ENCODE measurements around the gene AASS. TPM values are rescaled to one million over a fixed set of nuclear protein-coding genes. Genes with fewer than 3 reads are reported as not detected.

AASS gene
- total RNA-seq, 1 donor from 2014 or later: 20.6 TPM

- no peak for DNase-seq (ENCODE audit: low spot score)
- intact Hi-C loops (cut with DNase I): no loop called here
These were observed 10.6 kb downstream of the AASS start for GRCh38 chr7:122133477-122133876.

DNA sequence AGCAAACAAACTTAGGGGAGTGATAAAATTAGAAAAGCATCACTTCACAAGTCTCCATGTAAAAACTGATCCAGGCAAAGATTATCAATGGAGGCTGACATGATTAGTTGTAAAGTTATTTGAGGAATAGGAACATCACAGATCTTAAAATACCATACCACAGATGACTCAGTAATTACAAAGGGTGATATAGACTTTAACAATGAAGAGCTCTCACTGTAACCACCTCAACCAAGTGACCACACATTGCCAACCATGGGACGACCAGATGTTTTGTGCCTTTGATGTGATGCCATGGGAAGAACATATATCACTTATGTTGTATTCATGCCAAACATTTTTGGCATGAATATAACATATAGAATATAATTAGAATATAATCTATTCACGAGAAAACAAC is 11.7 kb downstream of the AASS start:
- no peak for DNase-seq (ENCODE audit: low spot score)
- intact Hi-C loops (cut with DNase I): no loop called here

DNA sequence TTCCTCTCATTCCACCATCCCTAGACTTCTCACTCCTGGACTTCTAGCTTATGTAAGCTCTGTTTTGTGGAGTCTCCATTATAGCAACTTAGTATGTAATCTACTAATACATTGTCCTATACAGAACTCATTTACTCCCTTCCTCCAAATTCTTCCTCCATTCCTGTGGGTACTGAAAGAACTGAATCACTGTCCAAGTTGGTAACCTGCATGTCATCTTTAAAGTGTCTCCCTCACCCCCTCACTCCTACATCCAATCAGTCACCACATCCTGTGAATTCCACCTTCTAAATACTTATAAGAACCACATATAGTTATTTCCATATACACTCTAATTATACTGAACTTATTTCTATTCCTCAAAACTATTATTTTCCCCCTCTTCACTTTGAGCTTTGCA is 20.3 kb downstream of the AASS start:
- DNase-seq (ENCODE audit: low spot score): no peak
- intact Hi-C loops (cut with DNase I): no loop called here

- no peak for DNase-seq (ENCODE audit: low spot score)
- intact Hi-C loops (cut with DNase I): no loop called here
These were observed 25.3 kb downstream of the AASS start for GRCh38 chr7:122118757-122119156.

- DNase-seq (ENCODE audit: low spot score): no peak
- intact Hi-C loops (cut with DNase I): no loop called here
These were observed 41.0 kb downstream of the AASS start for GRCh38 chr7:122103064-122103463.

DNA sequence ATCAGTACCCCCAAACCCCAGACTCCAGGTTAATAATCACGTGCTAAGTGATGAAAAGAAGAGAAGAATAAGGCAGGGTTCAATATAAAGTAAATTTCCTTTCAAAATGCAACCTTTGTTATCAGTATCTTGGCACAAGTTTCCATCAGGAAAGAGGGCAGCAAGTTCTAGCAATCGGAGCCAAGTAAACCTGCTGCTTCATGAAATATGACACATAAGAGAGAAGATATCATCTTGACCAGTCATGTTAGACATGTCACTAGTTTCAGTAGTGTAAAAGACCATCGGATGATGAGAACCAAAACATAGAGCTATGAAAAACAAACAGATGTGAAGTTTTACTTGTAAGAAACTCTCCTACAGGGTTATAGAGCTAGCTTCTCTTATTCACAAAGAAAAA is 44.0 kb downstream of the AASS start:
- intact Hi-C loops (cut with DNase I): no loop called here
- DNase-seq (ENCODE audit: low spot score): no peak

- no peak for DNase-seq (ENCODE audit: low spot score)
- intact Hi-C loops (cut with DNase I): no loop called here
These were observed 48.4 kb downstream of the AASS start for GRCh38 chr7:122095642-122096041.

DNA sequence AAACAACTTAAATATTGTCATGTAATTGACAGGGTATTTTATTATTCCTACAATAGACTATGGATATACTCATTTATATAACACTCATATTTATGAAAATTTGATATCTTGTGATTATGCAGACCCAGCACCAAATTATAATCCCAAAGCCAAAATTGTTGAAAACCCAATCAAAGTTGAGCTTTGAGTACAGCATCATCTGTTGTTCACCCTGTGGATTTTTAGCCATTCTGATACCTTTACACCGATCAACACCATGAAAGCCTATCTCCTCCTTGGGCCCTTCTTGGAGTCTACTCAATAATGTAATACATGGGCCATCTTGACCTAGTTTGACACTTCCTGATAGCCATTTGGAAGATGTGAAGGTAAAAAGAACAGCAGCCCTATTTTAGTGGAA is 49.5 kb downstream of the AASS start:
- intact Hi-C loops (cut with DNase I): loop anchor here (5.0 kb wide), 1 partner anchor 438 kb away; no protein-coding TSS in a partner anchor
- no peak for DNase-seq (ENCODE audit: low spot score)

GRCh38 chr7:122092964-122093797 is 50.9 kb downstream of the AASS start:
- intact Hi-C loops (cut with DNase I): loop anchor here (5.0 kb wide), 1 partner anchor 439 kb away; no protein-coding TSS in a partner anchor
- no peak for DNase-seq (ENCODE audit: low spot score)

GRCh38 chr7:122082670-122083069 is 61.4 kb downstream of the AASS start:
- no peak for DNase-seq (ENCODE audit: low spot score)
- intact Hi-C loops (cut with DNase I): no loop called here

- no peak for DNase-seq (ENCODE audit: low spot score)
- intact Hi-C loops (cut with DNase I): no loop called here
These were observed 61.9 kb downstream of the AASS start for GRCh38 chr7:122082160-122082559.

DNA sequence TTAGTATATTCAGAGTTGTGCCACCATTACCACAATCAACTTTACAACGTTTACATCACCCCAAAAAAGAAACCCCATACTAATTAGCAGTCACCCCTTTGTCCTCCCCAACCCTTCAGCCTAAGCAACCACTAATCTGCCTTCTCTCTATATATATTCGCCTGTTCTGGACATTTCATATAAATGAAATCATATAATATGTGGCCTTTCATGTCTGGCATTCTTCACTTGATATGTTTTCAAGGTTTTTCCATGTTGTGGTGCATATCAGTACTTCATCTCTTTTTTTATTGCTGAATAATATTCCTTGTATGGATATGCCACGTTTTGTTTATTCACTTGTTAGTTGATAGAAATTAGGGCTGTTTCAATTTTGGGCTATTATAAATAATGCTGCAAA is 70.4 kb downstream of the AASS start:
- intact Hi-C loops (cut with DNase I): no loop called here
- no peak for DNase-seq (ENCODE audit: low spot score)

DNA sequence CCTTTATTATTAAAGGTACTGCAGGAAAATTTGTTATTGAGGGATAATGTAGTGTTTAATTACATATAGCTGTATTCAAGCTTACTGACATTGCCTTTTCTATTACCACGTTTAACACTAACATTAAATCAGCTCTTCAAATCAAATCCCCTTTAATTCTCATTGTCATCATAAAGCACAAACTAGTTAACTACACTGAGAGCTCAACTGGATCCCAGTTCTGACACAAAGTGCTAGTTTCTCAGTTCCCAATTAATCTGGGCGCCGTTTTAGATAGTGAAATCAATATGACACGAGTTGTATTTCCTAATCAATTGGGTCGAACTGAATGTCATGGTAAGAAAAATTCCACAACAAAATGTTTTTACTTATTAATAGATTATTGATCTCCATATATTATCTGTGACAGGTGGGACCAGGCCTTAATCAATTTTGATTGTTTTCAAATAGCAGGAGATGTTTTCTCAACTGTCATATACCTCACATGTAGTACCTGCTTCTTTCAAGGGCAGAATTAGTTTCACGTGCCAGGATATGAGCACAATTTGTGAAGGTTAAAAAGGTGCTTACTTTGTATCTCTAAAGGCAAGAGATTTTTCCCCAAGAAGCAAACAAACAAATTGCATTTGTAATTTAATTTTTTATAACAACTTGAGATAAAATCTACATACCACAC is 71.0 kb downstream of the AASS start:
- intact Hi-C loops (cut with DNase I): no loop called here

DNA sequence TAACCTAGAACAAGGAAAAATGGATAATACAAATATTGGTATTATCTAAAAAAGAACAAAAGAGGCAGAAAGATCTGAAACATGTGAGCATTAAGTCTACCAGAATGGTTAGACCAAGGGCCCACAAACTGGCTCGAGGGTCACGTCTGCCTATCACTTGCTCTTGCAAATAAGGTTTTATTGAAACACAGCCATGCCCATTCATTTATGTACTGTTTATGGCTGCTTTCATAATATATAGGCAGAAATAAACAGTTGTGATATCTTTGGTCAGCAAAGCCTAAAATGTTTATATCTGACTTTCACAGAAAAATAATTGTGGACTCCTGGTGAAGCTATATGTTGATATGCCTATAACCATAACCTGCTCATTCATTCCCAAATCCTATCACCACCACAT is 71.8 kb downstream of the AASS start:
- intact Hi-C loops (cut with DNase I): no loop called here
- no peak for DNase-seq (ENCODE audit: low spot score)

More for the DNA sequence above, 71.0 kb downstream of the AASS start:
- DNase-seq (ENCODE audit: low spot score): no peak

GRCh38 chr7:122070834-122071233 is 73.2 kb downstream of the AASS start:
- no peak for DNase-seq (ENCODE audit: low spot score)
- intact Hi-C loops (cut with DNase I): no loop called here

GRCh38 chr7:122070062-122070461 is 74.0 kb downstream of the AASS start:
- intact Hi-C loops (cut with DNase I): no loop called here
- DNase-seq (ENCODE audit: low spot score): no peak

DNA sequence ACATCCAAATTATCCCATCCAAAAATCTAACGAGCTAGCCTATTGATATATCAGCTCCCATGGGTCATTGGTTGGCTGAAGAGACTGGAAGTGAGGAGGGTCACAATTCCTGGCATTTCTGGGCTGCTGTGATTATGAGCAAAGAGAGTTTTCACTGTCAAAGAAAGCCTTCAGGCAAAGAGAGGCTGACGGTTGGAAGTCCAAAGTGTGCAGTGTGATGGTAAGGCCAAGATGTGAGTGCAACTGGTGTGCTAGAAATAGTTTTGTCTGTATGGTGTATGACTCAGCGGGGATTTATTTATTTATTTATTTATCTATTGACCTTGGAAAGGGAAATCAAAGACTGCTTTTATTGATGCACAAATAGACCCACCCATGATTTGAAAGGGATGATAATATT is 75.0 kb downstream of the AASS start:
- intact Hi-C loops (cut with DNase I): no loop called here

DNA sequence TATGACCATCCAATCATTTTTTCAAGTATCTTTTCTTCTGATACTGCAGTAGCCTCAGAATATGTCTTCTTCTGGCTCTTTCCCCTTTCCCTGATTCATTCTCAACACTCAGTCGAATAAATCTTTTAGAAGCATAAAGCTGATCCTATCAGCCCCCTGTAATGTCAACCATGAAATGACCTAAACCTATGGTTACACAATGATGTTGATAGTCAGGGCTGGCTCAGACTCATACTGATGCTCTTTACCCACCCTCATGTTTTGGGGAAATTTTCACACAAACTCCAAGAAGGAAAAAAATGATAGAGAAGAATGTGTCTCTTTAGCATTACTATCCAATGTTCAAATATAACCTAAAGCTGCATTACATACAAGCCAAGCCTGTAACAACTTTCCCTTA is 76.0 kb downstream of the AASS start:
- intact Hi-C loops (cut with DNase I): no loop called here
- DNase-seq (ENCODE audit: low spot score): no peak

More for the DNA sequence above, 75.0 kb downstream of the AASS start:
- DNase-seq (ENCODE audit: low spot score): no peak

- no peak for DNase-seq (ENCODE audit: low spot score)
These were observed 77.0 kb downstream of the AASS start for GRCh38 chr7:122067077-122067476.

DNA sequence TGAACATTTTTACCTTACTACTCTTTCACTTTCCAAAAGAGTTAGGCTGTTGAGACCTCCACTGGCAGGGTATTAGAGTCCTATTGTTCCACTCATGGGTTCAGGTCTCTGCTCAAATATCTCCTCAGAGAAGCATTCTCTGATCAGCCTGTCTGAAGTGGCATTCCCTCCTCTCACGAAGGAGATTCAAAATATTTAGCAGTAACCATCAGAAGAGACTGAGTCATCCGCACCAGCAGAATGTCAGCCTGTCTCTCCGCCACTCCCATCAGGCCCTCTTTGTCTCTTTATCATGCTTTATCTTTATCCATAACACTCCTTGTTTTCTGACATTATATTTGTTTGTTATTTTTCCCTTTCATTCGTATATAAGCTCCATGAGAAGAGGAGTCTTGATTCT is 79.1 kb downstream of the AASS start:
- no peak for DNase-seq (ENCODE audit: low spot score)
- intact Hi-C loops (cut with DNase I): no loop called here

More at GRCh38 chr7:122067077-122067476, 77.0 kb downstream of the AASS start:
- intact Hi-C loops (cut with DNase I): no loop called here

DNA sequence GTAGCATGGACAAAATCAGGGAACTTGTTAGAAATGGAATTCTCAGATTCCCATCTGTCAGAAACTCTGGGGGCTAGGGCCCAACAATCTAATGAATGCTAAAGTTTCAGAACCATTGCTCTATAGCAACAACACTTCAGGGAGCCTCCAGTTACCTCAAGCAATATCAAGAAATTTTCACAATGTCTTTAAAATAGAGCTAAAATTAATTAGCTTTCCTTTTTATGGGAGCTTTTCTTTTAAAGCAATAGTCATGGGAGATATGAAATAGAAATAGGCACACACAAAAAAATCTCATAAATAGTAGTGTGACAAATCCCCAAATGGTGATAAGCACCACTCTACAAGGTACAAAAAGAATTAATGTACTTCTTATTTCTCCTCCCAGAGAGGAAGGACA is 80.9 kb downstream of the AASS start:
- intact Hi-C loops (cut with DNase I): no loop called here
- DNase-seq (ENCODE audit: low spot score): no peak

Data from cardiac septum (tissue), 1 donor.